ENCODE results near the gene TESK2.

Gene TESK2

DNA sequence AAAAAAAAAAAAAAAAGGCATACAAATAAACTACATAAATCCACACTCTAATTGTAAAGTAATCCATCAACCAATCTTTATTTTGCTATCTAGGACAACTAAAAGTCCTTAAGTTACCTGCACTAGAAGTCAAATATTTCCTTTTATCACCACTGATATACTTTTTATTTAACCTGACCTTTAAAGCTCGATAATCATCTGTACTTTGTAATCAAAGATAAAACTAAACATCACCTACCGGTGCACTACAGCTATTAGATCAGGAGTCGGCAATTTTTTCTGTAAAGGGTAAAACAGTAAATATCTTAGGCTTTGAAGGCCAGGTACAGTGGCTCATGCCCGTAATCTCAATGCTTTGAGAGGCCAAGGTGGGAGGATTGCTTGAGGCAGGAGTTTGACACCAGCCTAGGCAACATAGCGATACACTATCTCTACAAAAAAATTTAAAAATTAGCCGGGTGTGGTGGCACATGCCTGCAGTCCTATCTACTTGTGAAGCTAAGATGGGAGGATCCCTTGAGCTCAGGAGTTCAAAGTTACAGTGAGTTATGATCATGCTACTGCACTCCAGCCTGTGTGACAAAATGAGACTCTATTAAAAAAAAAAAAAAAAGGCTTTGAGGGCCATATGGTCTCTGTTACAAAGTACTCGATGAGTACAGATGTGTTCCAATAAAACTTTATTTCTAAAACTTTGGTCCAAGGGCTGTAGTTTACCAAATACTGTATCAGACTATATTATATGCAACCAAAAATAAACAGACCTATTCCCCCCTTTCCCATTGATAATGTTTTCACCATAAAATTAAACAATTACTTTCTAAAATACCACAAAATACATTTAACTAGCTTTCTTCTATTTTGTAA, 47.1 kb downstream of the TESK2 start:
- H3K36me3 ChIP-seq (ENCODE audit: control insufficient read depth, insufficient read depth, low read length): no peaks in the 10 kb centered on the region
- no peaks in the 10 kb centered on the region for H3K4me1 ChIP-seq (ENCODE audit: control insufficient read depth, insufficient read depth, low read length)
- no peak overlapping the region for H3K27ac ChIP-seq (ENCODE audit: low read depth, low read length)
- no peaks in the 10 kb centered on the region for H3K27me3 ChIP-seq (ENCODE audit: control insufficient read depth, insufficient read depth, low read length)
- no peak overlapping the region for H3K9ac ChIP-seq (ENCODE audit: low read length)
- H3K4me3 ChIP-seq (ENCODE audit: low read depth, low read length): no peak overlapping the region
- H3K9me3 ChIP-seq (ENCODE audit: control insufficient read depth, insufficient read depth, low read depth, low read length): no peaks in the 10 kb centered on the region

DNA sequence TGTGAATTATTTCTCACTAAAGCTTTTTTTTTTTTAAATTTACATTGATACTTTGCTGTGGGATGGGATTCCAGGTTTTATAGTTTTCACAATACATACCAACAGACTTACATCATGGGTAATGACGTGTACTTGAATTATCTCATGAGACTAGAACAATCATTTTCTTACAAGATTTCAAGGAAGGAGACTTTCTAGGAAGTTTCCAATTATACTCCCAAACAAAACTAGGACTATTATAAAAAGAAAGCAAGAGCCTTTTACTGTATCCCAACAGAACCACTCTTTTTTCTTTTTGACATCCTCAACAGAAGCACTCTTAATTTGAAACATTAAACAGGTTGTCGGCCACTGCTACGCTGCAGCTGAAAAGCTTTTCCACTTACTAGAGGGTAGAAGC, 48.7 kb downstream of the TESK2 start:
- no peaks in the 10 kb centered on the region for H3K27me3 ChIP-seq (ENCODE audit: control insufficient read depth, insufficient read depth, low read length)
- H3K36me3 ChIP-seq (ENCODE audit: control insufficient read depth, insufficient read depth, low read length): no peaks in the 10 kb centered on the region
- H3K27ac ChIP-seq (ENCODE audit: low read depth, low read length): no peak overlapping the region

DNA sequence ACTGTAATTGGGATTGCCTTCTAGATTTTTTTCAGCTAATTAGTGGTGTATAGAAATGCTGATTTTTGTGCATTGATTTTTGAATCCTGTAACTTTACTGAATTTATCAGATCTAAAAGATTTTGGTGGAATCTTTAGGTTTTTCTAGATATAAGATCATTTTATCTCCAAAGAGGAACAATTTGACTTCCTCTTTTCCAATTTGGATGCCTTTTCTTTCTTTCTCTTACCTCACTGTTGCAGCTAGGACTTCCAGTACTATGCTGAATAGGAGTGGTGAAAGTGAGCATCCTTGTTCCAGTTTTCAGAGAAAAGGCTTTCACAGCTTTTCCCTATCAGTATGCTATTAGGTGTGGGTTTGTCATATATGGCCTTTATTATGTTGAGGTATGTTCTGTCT, 53.6 kb downstream of the TESK2 start:
- no peak overlapping the region for H3K4me3 ChIP-seq (ENCODE audit: low read depth, low read length)
- no peaks in the 10 kb centered on the region for H3K27me3 ChIP-seq (ENCODE audit: control insufficient read depth, insufficient read depth, low read length)
- no peaks in the 10 kb centered on the region for H3K4me1 ChIP-seq (ENCODE audit: control insufficient read depth, insufficient read depth, low read length)
- H3K9me3 ChIP-seq (ENCODE audit: control insufficient read depth, insufficient read depth, low read depth, low read length): no peaks in the 10 kb centered on the region
- H3K9ac ChIP-seq (ENCODE audit: low read length): no peak overlapping the region
- H3K27ac ChIP-seq (ENCODE audit: low read depth, low read length): no peak overlapping the region
- H3K36me3 ChIP-seq (ENCODE audit: control insufficient read depth, insufficient read depth, low read length): no peaks in the 10 kb centered on the region

More for the DNA sequence above, 48.7 kb downstream of the TESK2 start:
- Histone ChIP-seq H3K4me3 (ENCODE audit: low read depth, low read length) (no peak overlapping the region), H3K4me1 (ENCODE audit: control insufficient read depth, insufficient read depth, low read length) (no peaks in the 10 kb centered on the region), H3K9ac (ENCODE audit: low read length) (no peak overlapping the region), H3K9me3 (ENCODE audit: control insufficient read depth, insufficient read depth, low read depth, low read length) (no peaks in the 10 kb centered on the region)

DNA sequence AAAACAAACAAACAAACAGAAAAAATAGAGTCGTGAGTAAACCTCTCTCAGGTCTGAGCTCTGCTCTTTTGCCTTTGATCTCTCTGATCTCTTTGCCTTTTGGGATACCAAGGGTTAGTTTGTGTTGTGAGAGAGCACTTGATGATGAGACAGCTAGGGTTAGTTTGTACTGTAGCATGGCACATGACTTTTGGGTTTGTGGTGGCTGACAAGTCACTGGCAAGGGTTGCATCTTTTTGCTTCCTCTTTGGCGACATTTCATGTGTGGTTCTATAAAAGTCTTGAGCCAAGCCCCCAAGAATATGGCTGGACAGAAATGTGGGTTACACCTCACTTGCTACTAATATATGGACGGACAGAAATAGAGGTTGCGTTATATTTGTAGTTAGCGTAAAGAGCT, 60.5 kb downstream of the TESK2 start:
- Histone ChIP-seq H3K4me3 (ENCODE audit: low read depth, low read length) (no peak overlapping the region), H3K36me3 (ENCODE audit: control insufficient read depth, insufficient read depth, low read length) (no peaks in the 10 kb centered on the region), H3K9ac (ENCODE audit: low read length) (no peak overlapping the region), H3K27me3 (ENCODE audit: control insufficient read depth, insufficient read depth, low read length) (no peaks in the 10 kb centered on the region), H3K27ac (ENCODE audit: low read depth, low read length) (no peak overlapping the region), H3K9me3 (ENCODE audit: control insufficient read depth, insufficient read depth, low read depth, low read length) (no peaks in the 10 kb centered on the region), H3K4me1 (ENCODE audit: control insufficient read depth, insufficient read depth, low read length) (no peaks in the 10 kb centered on the region)

DNA sequence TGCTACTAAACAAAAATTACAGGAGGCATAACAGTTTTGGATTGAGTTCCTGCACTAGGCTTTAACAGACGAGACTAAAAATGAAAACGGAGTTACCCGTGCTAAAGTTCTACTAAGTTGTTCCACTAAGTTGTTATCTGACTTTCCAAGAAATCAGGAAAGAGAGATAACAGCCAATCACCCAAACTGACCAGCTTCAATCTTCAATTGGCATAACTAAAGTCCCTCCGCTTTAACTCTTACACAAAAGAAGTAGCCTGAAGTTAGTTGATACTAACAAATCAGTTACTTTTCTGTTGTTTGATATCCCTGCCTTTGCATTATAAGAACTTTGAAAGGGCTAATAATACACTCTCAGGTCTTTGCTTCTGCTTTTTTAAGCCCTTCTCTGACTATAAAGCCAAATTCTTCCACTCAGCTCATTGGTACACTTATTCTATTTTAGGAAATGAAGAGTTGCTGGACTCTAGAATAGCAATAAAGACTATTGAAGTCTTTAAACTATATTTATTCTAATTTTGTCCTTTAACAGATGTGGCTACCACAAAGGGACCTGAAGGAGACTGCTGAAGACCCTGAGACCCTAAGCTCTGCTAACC, 61.3 kb downstream of the TESK2 start:
- H3K36me3 ChIP-seq (ENCODE audit: control insufficient read depth, insufficient read depth, low read length): no peaks in the 10 kb centered on the region

DNA sequence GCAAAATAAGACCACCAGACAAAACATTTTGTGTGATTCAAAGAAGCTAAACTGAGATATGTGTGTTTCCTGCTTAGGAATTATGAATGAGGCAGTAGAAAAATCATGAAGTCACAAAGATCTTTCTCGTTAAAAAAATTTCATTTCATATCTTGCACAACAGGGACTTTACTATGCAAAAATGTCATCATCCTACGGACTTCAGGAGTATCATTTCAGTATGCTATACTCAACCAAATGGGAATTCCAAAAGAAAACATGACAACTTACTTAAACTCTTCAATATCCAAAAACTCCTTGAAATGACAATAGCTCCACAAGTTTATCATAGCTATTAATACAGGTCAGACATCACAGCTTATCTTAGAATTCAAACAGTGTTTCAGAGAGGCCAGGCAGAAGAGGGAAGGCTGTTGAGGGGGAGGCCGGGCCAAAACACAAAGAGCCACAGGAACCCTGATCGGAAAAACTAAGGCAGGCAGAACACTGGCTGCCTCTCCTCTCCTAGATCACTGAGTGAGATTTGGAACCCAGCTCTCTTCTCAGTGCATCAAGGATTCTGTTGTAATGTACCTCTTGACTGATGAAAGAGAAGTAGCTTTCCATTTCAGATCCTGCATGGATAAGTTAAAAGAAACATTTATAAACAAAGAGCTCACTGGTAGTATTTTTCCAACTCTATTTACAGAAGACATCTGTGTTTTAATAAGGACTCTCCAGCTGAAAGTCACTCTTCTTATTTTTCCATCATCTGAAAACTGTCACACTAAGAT, 66.9 kb downstream of the TESK2 start:
- no peak overlapping the region for H3K27ac ChIP-seq (ENCODE audit: low read depth, low read length)
- no peak overlapping the region for H3K4me3 ChIP-seq (ENCODE audit: low read depth, low read length)
- no peaks in the 10 kb centered on the region for H3K27me3 ChIP-seq (ENCODE audit: control insufficient read depth, insufficient read depth, low read length)
- H3K9ac ChIP-seq (ENCODE audit: low read length): no peak overlapping the region
- no peaks in the 10 kb centered on the region for H3K9me3 ChIP-seq (ENCODE audit: control insufficient read depth, insufficient read depth, low read depth, low read length)
- H3K36me3 ChIP-seq (ENCODE audit: control insufficient read depth, insufficient read depth, low read length): no peaks in the 10 kb centered on the region; the same call in 1 of the 2 replicates
- H3K4me1 ChIP-seq (ENCODE audit: control insufficient read depth, insufficient read depth, low read length): no peaks in the 10 kb centered on the region

More for the DNA sequence above, 61.3 kb downstream of the TESK2 start:
- H3K4me1 ChIP-seq (ENCODE audit: control insufficient read depth, insufficient read depth, low read length): no peaks in the 10 kb centered on the region
- no peak overlapping the region for H3K9ac ChIP-seq (ENCODE audit: low read length)
- H3K4me3 ChIP-seq (ENCODE audit: low read depth, low read length): no peak overlapping the region
- no peaks in the 10 kb centered on the region for H3K27me3 ChIP-seq (ENCODE audit: control insufficient read depth, insufficient read depth, low read length)
- no peak overlapping the region for H3K27ac ChIP-seq (ENCODE audit: low read depth, low read length)
- H3K9me3 ChIP-seq (ENCODE audit: control insufficient read depth, insufficient read depth, low read depth, low read length): no peaks in the 10 kb centered on the region

DNA sequence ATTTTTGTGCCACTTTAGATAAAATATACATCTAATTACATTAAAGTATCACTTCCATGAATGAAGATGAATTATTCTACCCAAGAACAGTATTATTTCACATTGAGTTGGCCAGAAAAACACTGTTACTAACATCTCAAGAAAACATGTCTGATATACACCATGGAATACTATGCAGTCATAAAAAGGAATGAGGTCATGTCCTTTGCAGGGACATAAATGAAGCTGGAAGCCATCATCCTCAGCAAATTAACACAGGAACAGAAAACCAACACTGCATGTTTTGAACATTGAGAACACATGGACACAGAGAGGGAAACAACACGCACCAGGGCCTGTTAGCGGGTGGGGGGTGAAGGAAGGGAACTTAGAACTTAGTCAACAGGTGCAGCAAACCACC, 69.0 kb downstream of the TESK2 start:
- Histone ChIP-seq H3K4me1 (ENCODE audit: control insufficient read depth, insufficient read depth, low read length) (no peaks in the 10 kb centered on the region), H3K9me3 (ENCODE audit: control insufficient read depth, insufficient read depth, low read depth, low read length) (no peaks in the 10 kb centered on the region), H3K27me3 (ENCODE audit: control insufficient read depth, insufficient read depth, low read length) (no peaks in the 10 kb centered on the region), H3K36me3 (ENCODE audit: control insufficient read depth, insufficient read depth, low read length) (no peaks in the 10 kb centered on the region; the same call in 1 of the 2 replicates), H3K9ac (ENCODE audit: low read length) (no peak overlapping the region), H3K4me3 (ENCODE audit: low read depth, low read length) (no peak overlapping the region), H3K27ac (ENCODE audit: low read depth, low read length) (no peak overlapping the region)

DNA sequence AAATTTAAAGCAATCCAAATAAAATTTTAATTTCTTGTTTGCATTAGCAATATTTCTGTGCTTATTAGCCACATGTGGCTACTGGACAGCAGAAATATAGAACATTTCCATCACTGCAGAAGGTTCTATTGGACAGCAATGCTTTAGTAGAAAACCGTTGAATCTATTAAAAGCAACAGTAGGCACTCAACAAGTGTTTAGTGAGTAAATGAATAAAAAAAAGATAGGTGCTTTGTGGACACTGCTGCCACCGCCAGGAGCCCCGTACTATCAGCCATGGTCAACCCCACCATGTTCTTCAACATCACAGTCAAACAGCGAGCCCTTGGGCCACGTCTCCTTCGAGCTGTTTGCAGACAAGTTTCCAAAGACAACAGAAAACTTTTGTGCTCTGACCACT, 76.2 kb downstream of the TESK2 start:
- no peaks in the 10 kb centered on the region for H3K27me3 ChIP-seq (ENCODE audit: control insufficient read depth, insufficient read depth, low read length)
- H3K4me3 ChIP-seq (ENCODE audit: low read depth, low read length): no peak overlapping the region
- H3K9me3 ChIP-seq (ENCODE audit: control insufficient read depth, insufficient read depth, low read depth, low read length): no peaks in the 10 kb centered on the region
- no peak overlapping the region for H3K9ac ChIP-seq (ENCODE audit: low read length)
- no peaks in the 10 kb centered on the region for H3K4me1 ChIP-seq (ENCODE audit: control insufficient read depth, insufficient read depth, low read length)
- no peak overlapping the region for H3K27ac ChIP-seq (ENCODE audit: low read depth, low read length)
- no peaks in the 10 kb centered on the region for H3K36me3 ChIP-seq (ENCODE audit: control insufficient read depth, insufficient read depth, low read length)

DNA sequence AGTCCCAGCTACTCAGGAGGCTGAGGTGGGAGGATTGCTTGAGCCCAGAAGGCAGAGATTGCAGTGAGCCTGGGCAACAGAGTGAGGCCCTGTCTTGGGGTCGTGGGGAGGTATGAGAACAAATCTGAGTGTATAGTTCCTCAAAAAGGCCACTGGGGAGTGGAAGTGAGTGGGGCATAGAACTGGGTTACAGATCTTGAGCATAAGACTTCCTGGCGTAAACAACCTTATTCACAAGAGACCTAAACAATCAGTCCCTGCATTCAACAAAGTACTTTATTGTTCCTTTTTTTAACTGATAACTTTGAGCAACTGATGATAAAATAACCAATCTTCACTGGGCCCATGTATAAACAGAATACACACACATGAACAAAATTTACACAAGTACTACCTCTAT, 78.1 kb downstream of the TESK2 start:
- Histone ChIP-seq H3K27ac (ENCODE audit: low read depth, low read length) (no peak overlapping the region), H3K36me3 (ENCODE audit: control insufficient read depth, insufficient read depth, low read length) (no peaks in the 10 kb centered on the region), H3K27me3 (ENCODE audit: control insufficient read depth, insufficient read depth, low read length) (no peaks in the 10 kb centered on the region), H3K4me3 (ENCODE audit: low read depth, low read length) (no peak overlapping the region), H3K9ac (ENCODE audit: low read length) (no peak overlapping the region), H3K9me3 (ENCODE audit: control insufficient read depth, insufficient read depth, low read depth, low read length) (no peaks in the 10 kb centered on the region), H3K4me1 (ENCODE audit: control insufficient read depth, insufficient read depth, low read length) (no peaks in the 10 kb centered on the region)

DNA sequence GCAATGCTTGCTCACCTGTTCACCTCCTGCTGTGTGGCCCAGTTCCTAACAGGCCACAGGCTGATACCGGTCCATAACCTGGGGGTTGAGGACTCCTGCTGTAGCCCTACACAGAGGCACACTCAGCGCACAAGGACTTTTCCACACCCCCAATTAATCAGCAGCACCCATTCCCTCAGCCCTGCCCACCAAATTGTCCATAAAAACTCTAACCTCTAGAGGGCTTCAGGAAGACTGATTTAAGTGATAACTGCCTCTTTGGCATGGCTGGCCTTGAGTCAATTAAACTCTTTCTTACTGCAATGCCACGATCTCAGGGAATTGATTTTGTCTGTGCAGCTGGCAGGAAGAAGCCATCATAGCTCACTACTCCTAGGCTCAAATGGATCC, 79.5 kb downstream of the TESK2 start:
- no peaks in the 10 kb centered on the region for H3K4me1 ChIP-seq (ENCODE audit: control insufficient read depth, insufficient read depth, low read length)
- no peaks in the 10 kb centered on the region for H3K36me3 ChIP-seq (ENCODE audit: control insufficient read depth, insufficient read depth, low read length)
- H3K27ac ChIP-seq (ENCODE audit: low read depth, low read length): no peak overlapping the region
- no peaks in the 10 kb centered on the region for H3K9me3 ChIP-seq (ENCODE audit: control insufficient read depth, insufficient read depth, low read depth, low read length)
- H3K27me3 ChIP-seq (ENCODE audit: control insufficient read depth, insufficient read depth, low read length): no peaks in the 10 kb centered on the region
- H3K9ac ChIP-seq (ENCODE audit: low read length): no peak overlapping the region
- no peak overlapping the region for H3K4me3 ChIP-seq (ENCODE audit: low read depth, low read length)

Data from HUES6 (cell line).